ENCODE measurements around the gene DOCK3. TPM values are rescaled to one million over a fixed set of nuclear protein-coding genes. Genes with fewer than 3 reads are reported as not detected.
A peak's percentile ranks its signal among the peaks of the same experiment; 100 is the strongest.

Gene DOCK3
- total RNA-seq, 1 experiment from 2014 or later, result 8.3 TPM

DNA sequence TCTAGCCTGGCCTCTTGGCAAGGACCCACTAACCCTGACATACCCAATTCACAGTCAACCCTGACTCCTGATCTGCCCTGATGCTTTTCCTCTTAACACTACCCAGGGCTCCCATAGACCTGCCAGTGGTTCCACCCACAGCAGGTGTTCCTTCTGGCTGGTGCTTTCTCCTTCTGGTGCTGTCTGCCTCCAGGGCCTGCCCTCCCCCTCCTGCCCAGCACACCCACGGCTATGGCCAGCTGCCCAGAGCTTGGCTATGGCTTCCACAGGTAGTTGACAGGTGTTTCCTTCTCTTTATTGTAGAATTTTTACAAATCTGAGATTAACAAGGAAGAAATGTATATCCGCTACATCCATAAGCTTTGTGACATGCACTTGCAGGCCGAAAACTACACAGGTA, 663.9 kb downstream of the DOCK3 start:
- no peak overlapping the region for H3K4ac ChIP-seq (ENCODE audit: low read depth, low read length)
- no peaks in the 10 kb centered on the region for H3K9me3 Mint-ChIP-seq
- no peak overlapping the region for H4K5ac ChIP-seq (ENCODE audit: insufficient read length, low read depth, low read length)
- H3K27me3 Mint-ChIP-seq (ENCODE audit: low read depth), result no peaks in the 10 kb centered on the region
- H2BK5ac ChIP-seq (ENCODE audit: insufficient read length, low read length), result no peak overlapping the region
- H3K79me1 ChIP-seq (ENCODE audit: insufficient read depth, low read depth, low read length, poor library complexity, severe bottlenecking), result no peaks in the 10 kb centered on the region
- H3K9me3 ChIP-seq (ENCODE audit: control insufficient read depth, low read depth, low read length), result no peaks in the 10 kb centered on the region
- no peaks in the 10 kb centered on the region for H3K27me3 ChIP-seq (ENCODE audit: insufficient read depth, low read length)
- no peak overlapping the region for H2AK5ac ChIP-seq (ENCODE audit: insufficient read length, low read length)
- H4K91ac ChIP-seq (ENCODE audit: insufficient read length, low read depth, low read length), result no peak overlapping the region
- no peak overlapping the region for H3K9ac ChIP-seq (ENCODE audit: extremely low read depth, insufficient read length, low read length)
- H3K56ac ChIP-seq (ENCODE audit: insufficient read length, low read depth, low read length), result no peak overlapping the region
- H3K4me3 Mint-ChIP-seq, result no peak overlapping the region; a peak in 1 of 5 replicates
- H3K23me2 ChIP-seq (ENCODE audit: insufficient read length, low read depth, low read length, poor library complexity, severe bottlenecking), result no peaks in the 10 kb centered on the region
- no CpG with 5 or more reads among the region's 3 CpGs for WGBS (ENCODE audit: extremely low coverage, insufficient read length, low lambda C conversion rate)
- no peak overlapping the region for H3T11ph ChIP-seq (ENCODE audit: low read length)
- H4K8ac ChIP-seq (replicated peaks; ENCODE audit: insufficient read length, low read depth, low read length), result no peak overlapping the region
- H2BK12ac ChIP-seq (ENCODE audit: insufficient read length, low read depth, low read length), result no peak overlapping the region
- DNase-seq, result peak; percentile 12
- no peak overlapping the region for H2BK120ac ChIP-seq (ENCODE audit: low read depth, low read length, poor library complexity, severe bottlenecking)
- no peaks in the 10 kb centered on the region for H3K79me2 ChIP-seq (ENCODE audit: insufficient read depth, low read length)
- H2BK20ac ChIP-seq (ENCODE audit: low read depth, low read length, poor library complexity, severe bottlenecking), result no peak overlapping the region
- no peak overlapping the region for H3K27ac ChIP-seq (ENCODE audit: insufficient read length, low read depth, low read length)
- H3K18ac ChIP-seq (ENCODE audit: insufficient read length, low read depth, low read length), result no peak overlapping the region
- no peak overlapping the region for H2AFZ ChIP-seq (ENCODE audit: low read length)
- no peak overlapping the region for H2BK15ac ChIP-seq (ENCODE audit: low read depth, low read length)
- H3K4me1 ChIP-seq (ENCODE audit: insufficient read depth, low read length), result peaks cover 13% of the 10 kb centered on the region
- H3K4me2 ChIP-seq (ENCODE audit: insufficient read depth, insufficient read length, low read length), result no peak overlapping the region
- no peaks in the 10 kb centered on the region for H4K20me1 ChIP-seq (ENCODE audit: control insufficient read depth, insufficient read depth, insufficient read length)
- no peak overlapping the region for H3K23ac ChIP-seq (ENCODE audit: insufficient read length, low read depth, low read length)
- H3K36me3 Mint-ChIP-seq (ENCODE audit: insufficient read depth in 1 of 3, low read depth in 3 of 3), result peaks cover 4 to 19% (median 8%) of the 10 kb centered on the region in 3 experiments; a peak in 4 of 7 replicates
- TF ChIP-seq, protein P1, sequence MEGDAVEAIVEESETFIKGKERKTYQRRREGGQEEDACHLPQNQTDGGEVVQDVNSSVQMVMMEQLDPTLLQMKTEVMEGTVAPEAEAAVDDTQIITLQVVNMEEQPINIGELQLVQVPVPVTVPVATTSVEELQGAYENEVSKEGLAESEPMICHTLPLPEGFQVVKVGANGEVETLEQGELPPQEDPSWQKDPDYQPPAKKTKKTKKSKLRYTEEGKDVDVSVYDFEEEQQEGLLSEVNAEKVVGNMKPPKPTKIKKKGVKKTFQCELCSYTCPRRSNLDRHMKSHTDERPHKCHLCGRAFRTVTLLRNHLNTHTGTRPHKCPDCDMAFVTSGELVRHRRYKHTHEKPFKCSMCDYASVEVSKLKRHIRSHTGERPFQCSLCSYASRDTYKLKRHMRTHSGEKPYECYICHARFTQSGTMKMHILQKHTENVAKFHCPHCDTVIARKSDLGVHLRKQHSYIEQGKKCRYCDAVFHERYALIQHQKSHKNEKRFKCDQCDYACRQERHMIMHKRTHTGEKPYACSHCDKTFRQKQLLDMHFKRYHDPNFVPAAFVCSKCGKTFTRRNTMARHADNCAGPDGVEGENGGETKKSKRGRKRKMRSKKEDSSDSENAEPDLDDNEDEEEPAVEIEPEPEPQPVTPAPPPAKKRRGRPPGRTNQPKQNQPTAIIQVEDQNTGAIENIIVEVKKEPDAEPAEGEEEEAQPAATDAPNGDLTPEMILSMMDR (conservative IDR thresholded peaks at IDR 0.05), result no peak
- H3K14ac ChIP-seq (ENCODE audit: insufficient read depth, low read length), result no peak overlapping the region
- H3K4me1 Mint-ChIP-seq, result peaks cover 23 to 27% of the 10 kb centered on the region in 2 experiments
- no peak overlapping the region; a peak in 1 of 7 replicates for H3K27ac Mint-ChIP-seq

Data from H9 (cell line).